ENCODE results near the gene KPNA6. TPM values are rescaled to one million over a fixed set of nuclear protein-coding genes. Genes with fewer than 3 reads are reported as not detected.

Gene KPNA6
- total and polyA plus RNA-seq, 2 of the 13 experiments (the other 11 are each of a cell fraction or from before 2014, with no cell fraction given): 22.0 to 47.5 TPM

GRCh38 chr1:32178380-32179192, 70.7 kb downstream of the KPNA6 start (continued):
- no peak for TF ChIP-seq PRDM10 (CRISPR knock-in tag; IDR thresholded peaks at IDR 0.05; ENCODE audit: low read depth)
- no peak for TF ChIP-seq RNF2 (conservative IDR thresholded peaks at IDR 0.05; ENCODE audit: low read depth)
- TF ChIP-seq MBNL3 (CRISPR knock-in tag; conservative IDR thresholded peaks at IDR 0.05): no peak
- no peak for TF ChIP-seq ATM (IDR thresholded peaks at IDR 0.05; ENCODE audit: borderline replicate concordance)
- TF ChIP-seq RFXANK (CRISPR knock-in tag; IDR thresholded peaks at IDR 0.05): no peak
- TF ChIP-seq GLI4 (CRISPR knock-in tag; IDR thresholded peaks at IDR 0.05; ENCODE audit: borderline replicate concordance): no peak
- TF ChIP-seq SMAD1 (CRISPR knock-in tag; IDR thresholded peaks at IDR 0.05; ENCODE audit: borderline replicate concordance, low read depth): no peak
- TF ChIP-seq DBP (CRISPR knock-in tag; IDR thresholded peaks at IDR 0.05; ENCODE audit: not compliant biosample characterization): no peak
- TF ChIP-seq SAP130 (CRISPR knock-in tag; IDR thresholded peaks at IDR 0.05; ENCODE audit: low read depth): peak; percentile 57
- TF ChIP-seq MTERF4 (CRISPR knock-in tag; IDR thresholded peaks at IDR 0.05): no peak
- TF ChIP-seq ZBTB4 (CRISPR knock-in tag; IDR thresholded peaks at IDR 0.05; ENCODE audit: borderline replicate concordance): no peak
- no peak for TF ChIP-seq HIVEP1 (CRISPR knock-in tag; IDR thresholded peaks at IDR 0.05)
- TF ChIP-seq EEA1 (CRISPR knock-in tag; IDR thresholded peaks at IDR 0.05; ENCODE audit: borderline replicate concordance): no peak
- TF ChIP-seq ZNF30 (CRISPR knock-in tag; IDR thresholded peaks at IDR 0.05): no peak
- no peak for TF ChIP-seq MTA3 (CRISPR knock-in tag; IDR thresholded peaks at IDR 0.05)
- no peak for TF ChIP-seq NFYB (CRISPR knock-in tag; IDR thresholded peaks at IDR 0.05)
- no peak for TF ChIP-seq NFE2 (CRISPR knock-in tag; IDR thresholded peaks at IDR 0.05)
